Ishikawa (cell line): ENCODE data around the gene LGALS7B.

Experiments
- CEBPB ChIP-seq: IDR thresholded peaks from 2 replicates; pipeline ENCODE4 v1.6.1; 2012
- CREB1 ChIP-seq: IDR thresholded peaks from 2 replicates; pipeline ENCODE4 v1.6.1; 2012; ENCODE audit warnings: low read depth
- EGR1 ChIP-seq: IDR thresholded peaks from 2 replicates; pipeline ENCODE4 v1.6.1; 2012
- EP300 ChIP-seq: IDR thresholded peaks from 2 replicates; pipeline ENCODE4 v1.6.1; 2012; ENCODE audit warnings: borderline replicate concordance
- FOXM1 ChIP-seq: IDR thresholded peaks from 2 replicates; pipeline ENCODE4 v1.6.1; 2012; ENCODE audit warnings: low read depth, borderline replicate concordance
- NFIC ChIP-seq: IDR thresholded peaks from 2 replicates; pipeline ENCODE4 v1.6.1; 2012
- RAD21 ChIP-seq: IDR thresholded peaks from 2 replicates; pipeline ENCODE4 v1.6.1; 2012; ENCODE audit warnings: low read depth
- TAF1 ChIP-seq: IDR thresholded peaks from 2 replicates; pipeline ENCODE4 v1.6.1; 2012; ENCODE audit warnings: low read depth, mild to moderate bottlenecking
- TCF12 ChIP-seq: IDR thresholded peaks from 2 replicates; pipeline ENCODE4 v1.6.1; 2012; ENCODE audit warnings: low read depth
- TEAD4 ChIP-seq: IDR thresholded peaks from 2 replicates; pipeline ENCODE4 v1.6.1; 2012
- YY1 ChIP-seq: IDR thresholded peaks from 2 replicates; pipeline ENCODE4 v1.6.1; 2012; ENCODE audit warnings: low read depth
- ZBTB7A ChIP-seq: IDR thresholded peaks from 2 replicates; pipeline ENCODE4 v1.6.1; 2012; ENCODE audit warnings: low read depth
- TF ChIP-seq, protein P1 (sequence below): IDR thresholded peaks from 2 replicates; pipeline ENCODE4 v1.6.1; 2012
- TF ChIP-seq, protein P2 (sequence below): IDR thresholded peaks from 2 replicates; pipeline ENCODE4 v1.6.1; 2012; ENCODE audit warnings: low read depth, mild to moderate bottlenecking
- TF ChIP-seq, protein P3 (sequence below): IDR thresholded peaks from 2 replicates; pipeline ENCODE4 v1.6.1; 2012

The LGALS7B gene

DNA sequence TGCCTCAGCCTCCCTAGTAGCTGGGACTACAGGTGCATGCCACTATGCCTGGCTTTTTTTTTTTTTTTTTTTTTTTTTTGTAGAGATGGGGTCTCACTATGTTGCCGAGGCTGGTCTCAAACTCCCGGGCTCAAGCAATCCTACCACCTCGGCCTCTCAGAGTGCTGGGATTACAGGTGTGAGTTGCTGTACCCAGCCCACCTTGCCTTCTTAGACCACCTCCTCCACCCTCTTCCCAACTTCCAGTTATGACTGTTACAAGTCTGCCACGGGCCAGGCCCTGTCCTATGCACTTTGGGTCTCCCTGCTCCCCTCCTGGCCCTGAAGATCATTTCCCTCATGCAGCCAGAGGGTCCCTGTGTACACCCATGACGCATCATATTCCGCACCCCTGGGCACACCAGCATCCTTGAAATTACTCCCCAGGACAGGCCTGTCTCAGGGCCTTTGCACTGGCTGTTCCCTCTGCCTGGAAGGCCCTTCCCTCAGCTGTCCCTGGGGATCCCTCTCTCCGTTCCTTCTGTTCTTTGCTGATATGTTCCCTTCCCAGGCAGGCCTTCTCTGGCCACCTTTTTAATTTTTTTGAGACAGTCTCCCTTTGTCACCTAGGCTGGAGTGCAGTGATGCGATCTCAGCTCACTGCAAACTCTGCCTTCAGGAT, 20.7 kb downstream of the LGALS7B start:
- TF ChIP-seq TAF1 (no peak), RAD21 (no peak), NFIC (no peak), CEBPB (no peak), EGR1 (no peak), FOXM1 (no peak), EP300 (no peak)
- TF ChIP-seq, protein P1, sequence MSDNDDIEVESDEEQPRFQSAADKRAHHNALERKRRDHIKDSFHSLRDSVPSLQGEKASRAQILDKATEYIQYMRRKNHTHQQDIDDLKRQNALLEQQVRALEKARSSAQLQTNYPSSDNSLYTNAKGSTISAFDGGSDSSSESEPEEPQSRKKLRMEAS, result no peak
- TF ChIP-seq, protein P2, sequence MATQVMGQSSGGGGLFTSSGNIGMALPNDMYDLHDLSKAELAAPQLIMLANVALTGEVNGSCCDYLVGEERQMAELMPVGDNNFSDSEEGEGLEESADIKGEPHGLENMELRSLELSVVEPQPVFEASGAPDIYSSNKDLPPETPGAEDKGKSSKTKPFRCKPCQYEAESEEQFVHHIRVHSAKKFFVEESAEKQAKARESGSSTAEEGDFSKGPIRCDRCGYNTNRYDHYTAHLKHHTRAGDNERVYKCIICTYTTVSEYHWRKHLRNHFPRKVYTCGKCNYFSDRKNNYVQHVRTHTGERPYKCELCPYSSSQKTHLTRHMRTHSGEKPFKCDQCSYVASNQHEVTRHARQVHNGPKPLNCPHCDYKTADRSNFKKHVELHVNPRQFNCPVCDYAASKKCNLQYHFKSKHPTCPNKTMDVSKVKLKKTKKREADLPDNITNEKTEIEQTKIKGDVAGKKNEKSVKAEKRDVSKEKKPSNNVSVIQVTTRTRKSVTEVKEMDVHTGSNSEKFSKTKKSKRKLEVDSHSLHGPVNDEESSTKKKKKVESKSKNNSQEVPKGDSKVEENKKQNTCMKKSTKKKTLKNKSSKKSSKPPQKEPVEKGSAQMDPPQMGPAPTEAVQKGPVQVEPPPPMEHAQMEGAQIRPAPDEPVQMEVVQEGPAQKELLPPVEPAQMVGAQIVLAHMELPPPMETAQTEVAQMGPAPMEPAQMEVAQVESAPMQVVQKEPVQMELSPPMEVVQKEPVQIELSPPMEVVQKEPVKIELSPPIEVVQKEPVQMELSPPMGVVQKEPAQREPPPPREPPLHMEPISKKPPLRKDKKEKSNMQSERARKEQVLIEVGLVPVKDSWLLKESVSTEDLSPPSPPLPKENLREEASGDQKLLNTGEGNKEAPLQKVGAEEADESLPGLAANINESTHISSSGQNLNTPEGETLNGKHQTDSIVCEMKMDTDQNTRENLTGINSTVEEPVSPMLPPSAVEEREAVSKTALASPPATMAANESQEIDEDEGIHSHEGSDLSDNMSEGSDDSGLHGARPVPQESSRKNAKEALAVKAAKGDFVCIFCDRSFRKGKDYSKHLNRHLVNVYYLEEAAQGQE, result no peak
- TF ChIP-seq, protein P3, sequence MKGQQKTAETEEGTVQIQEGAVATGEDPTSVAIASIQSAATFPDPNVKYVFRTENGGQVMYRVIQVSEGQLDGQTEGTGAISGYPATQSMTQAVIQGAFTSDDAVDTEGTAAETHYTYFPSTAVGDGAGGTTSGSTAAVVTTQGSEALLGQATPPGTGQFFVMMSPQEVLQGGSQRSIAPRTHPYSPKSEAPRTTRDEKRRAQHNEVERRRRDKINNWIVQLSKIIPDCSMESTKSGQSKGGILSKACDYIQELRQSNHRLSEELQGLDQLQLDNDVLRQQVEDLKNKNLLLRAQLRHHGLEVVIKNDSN, result no peak

DNA sequence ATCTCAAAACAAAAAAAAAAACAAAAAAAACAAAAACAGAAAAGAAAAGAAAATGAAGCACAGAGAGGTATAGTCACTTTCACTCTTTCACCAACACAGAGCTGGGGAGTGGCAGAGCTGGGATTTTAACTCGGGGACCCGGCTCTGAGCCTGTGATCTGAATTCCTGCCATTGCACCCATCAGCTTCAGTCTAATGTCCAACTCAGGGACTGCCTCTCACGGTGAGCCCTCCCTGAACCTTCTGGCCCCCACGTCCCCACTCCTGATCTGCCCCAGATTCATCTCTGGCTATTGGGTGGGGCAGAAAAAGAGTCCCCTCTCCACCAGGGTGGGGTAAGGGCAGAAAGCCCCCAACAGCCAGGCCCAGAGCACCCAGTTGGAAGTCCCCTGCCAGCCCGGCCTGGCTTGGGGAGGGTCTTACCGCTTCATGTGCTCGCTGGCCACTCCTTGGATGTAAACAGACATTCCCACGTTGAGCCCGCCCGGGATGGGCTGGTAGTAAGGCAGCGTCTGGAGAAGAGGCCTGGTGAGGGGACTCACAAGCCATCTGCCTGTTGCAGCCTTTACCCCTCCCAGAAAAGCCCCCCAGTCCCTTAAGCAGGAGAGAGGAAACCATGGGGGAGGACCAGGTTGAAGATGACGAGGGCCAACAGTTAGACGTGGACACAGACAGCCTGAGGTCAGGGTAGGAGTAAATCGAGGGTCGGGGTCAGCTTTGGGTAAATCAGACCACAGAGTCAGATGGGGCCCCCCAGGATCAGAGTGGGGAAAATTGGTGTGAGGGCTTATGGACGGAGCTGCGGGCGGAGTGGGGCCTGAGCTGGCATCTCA, 23.2 kb downstream of the LGALS7B start:
- TF ChIP-seq, protein P3, result no peak
- TF ChIP-seq, protein P2, result no peak
- TF ChIP-seq NFIC (no peak), ZBTB7A (no peak), FOXM1 (no peak), YY1 (no peak), RAD21 (no peak), CEBPB (no peak), CREB1 (no peak), TCF12 (no peak), TAF1 (no peak), EP300 (no peak), EGR1 (no peak), TEAD4 (no peak)
- TF ChIP-seq, protein P1, result no peak

DNA sequence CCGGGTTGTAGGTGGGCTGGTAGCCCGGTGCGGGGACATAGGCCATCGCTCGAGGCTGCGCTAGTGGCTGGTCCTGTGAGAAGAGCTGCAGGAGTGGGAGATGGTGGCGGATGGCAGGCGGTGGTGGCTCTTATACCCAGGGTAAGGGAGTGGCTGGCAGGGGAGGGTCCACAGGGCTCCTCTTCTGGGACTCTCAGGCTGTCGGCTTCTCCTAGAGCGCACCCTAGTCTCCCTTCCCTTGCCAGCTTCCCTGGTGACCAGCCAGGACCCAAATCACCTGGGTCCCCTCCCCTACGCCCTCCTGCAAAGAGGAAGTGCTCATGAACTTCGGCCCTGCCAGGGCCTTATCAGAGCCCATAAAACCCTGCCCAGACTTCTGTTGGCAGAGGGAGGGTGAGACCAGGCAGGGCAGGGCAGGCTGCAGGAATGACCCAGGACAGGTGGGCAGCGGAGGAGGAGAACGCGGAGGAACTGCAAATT, 23.9 kb downstream of the LGALS7B start, which contains the start of gene LGALS4:
Gene LGALS4, minus strand, starts transcription at position 105 of the 480 bp plus-strand sequence. Its CDS starts 59 bp downstream, at position 46.
- no peak for TF ChIP-seq CREB1
- TF ChIP-seq, protein P3, result no peak
- TF ChIP-seq NFIC, result no peak

DNA sequence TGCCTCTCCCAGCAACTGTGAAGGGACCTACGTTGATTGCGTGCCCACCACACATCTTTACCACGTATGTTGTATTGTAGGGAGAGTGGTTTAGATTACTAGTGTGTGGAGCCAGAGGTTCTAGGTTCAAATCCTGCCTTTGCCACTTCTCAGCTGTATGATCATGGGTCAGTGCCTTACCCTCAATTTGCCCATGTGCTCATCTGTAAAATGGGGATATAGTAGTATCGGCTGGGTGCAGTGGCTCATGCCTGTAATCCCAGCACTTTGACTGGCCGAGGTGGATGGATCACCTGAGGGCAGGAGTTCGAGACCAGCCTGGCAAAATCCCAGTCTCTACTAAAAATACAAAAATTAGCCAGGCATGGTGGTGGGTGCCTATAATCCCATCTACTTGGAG, 24.3 kb downstream of the LGALS7B start:
- no peak for TF ChIP-seq EGR1
- no peak for TF ChIP-seq TEAD4
- no peak for TF ChIP-seq TCF12
- no peak for TF ChIP-seq CEBPB
- TF ChIP-seq NFIC, result no peak
- TF ChIP-seq CREB1, result no peak
- TF ChIP-seq RAD21, result no peak
- TF ChIP-seq, protein P3, result no peak
- TF ChIP-seq, protein P1, result no peak
- no peak for TF ChIP-seq ZBTB7A
- TF ChIP-seq TAF1, result no peak
- no peak for TF ChIP-seq FOXM1
- TF ChIP-seq, protein P2, result no peak
- TF ChIP-seq YY1, result no peak
- no peak for TF ChIP-seq EP300
